ENCODE measurements around the gene CDCP1. TPM values are rescaled to one million over a fixed set of nuclear protein-coding genes. Genes with fewer than 3 reads are reported as not detected.

The CDCP1 gene
- total and polyA plus RNA-seq, 12 donors, result 0.27 to 4.3 (median 1.6) TPM

- peak overlapping the region in 1 of 5 donors; percentile 52 for H3K27ac ChIP-seq
Observed at GRCh38 chr3:45043728-45044299, 102.4 kb downstream of the CDCP1 start.

GRCh38 chr3:45042162-45042561 lies 104.0 kb downstream of the CDCP1 start:
- no peak overlapping the region for H3K27ac ChIP-seq
- no peaks in the 10 kb centered on the region for H3K9me3 ChIP-seq (replicated peaks in 1 of 3)
- H3K36me3 ChIP-seq (replicated peaks in 1 of 2), result no peaks in the 10 kb centered on the region
- intact Hi-C loops (cut with DNase I), result loop anchor here (2.0 to 5.0 kb wide), 2 partner anchors 173 to 455 kb away; no protein-coding TSS in a partner anchor
- H3K27me3 ChIP-seq, result no peaks in the 10 kb centered on the region
- H3K4me3 ChIP-seq, result no peak overlapping the region
- TF ChIP-seq POLR2A (IDR thresholded peaks at IDR 0.05), result no peak
- TF ChIP-seq CTCF (IDR thresholded peaks at IDR 0.05), result no peak
- H3K4me1 ChIP-seq (replicated peaks in 1 of 2), result peaks cover 0 to 3% of the 10 kb centered on the region in 2 donors
- WGBS, 4 donors, result 80 to 85% (median 83%) methylated on average over 3 of the region's 3 CpGs
- DNase-seq, result no peak

More at GRCh38 chr3:45043728-45044299, 102.4 kb downstream of the CDCP1 start:
- TF ChIP-seq CTCF (IDR thresholded peaks at IDR 0.05), result no peak
- intact Hi-C loops (cut with DNase I), result loop anchor here (2.0 to 5.0 kb wide), 2 partner anchors 171 to 453 kb away; no protein-coding TSS in a partner anchor
- Histone ChIP-seq H3K9me3 (replicated peaks in 1 of 3) (no peaks in the 10 kb centered on the region), H3K27me3 (no peaks in the 10 kb centered on the region), H3K4me3 (no peak overlapping the region), H3K36me3 (replicated peaks in 1 of 2) (no peaks in the 10 kb centered on the region), H3K4me1 (replicated peaks in 1 of 2) (no peaks in the 10 kb centered on the region)
- WGBS, 4 donors, result 58 to 77% (median 70%) methylated on average over 2 of the region's 2 CpGs
- DNase-seq, result no peak

- H3K4me1 ChIP-seq (replicated peaks in 1 of 2), result peaks cover 0 to 7% of the 10 kb centered on the region in 2 donors
- H3K4me3 ChIP-seq, result no peak overlapping the region
- no peaks in the 10 kb centered on the region for H3K36me3 ChIP-seq (replicated peaks in 1 of 2)
- H3K9me3 ChIP-seq (replicated peaks in 1 of 3), result no peaks in the 10 kb centered on the region
- no peaks in the 10 kb centered on the region for H3K27me3 ChIP-seq
- no peak for TF ChIP-seq CTCF (IDR thresholded peaks at IDR 0.05)
- no peak for TF ChIP-seq POLR2A (IDR thresholded peaks at IDR 0.05)
- WGBS, 4 donors, result 85 to 89% (median 87%) methylated on average over 2 of the region's 2 CpGs
- intact Hi-C loops (cut with DNase I), result loop anchor here (2.0 to 5.0 kb wide), 2 partner anchors 173 to 456 kb away; no protein-coding TSS in a partner anchor
- no peak overlapping the region for H3K27ac ChIP-seq
- no peak for DNase-seq
Observed at GRCh38 chr3:45041666-45042065, 104.5 kb downstream of the CDCP1 start.

GRCh38 chr3:45037720-45038455 lies 108.3 kb downstream of the CDCP1 start:
- Histone ChIP-seq H3K4me1 (replicated peaks in 1 of 2) (peaks cover 0 to 30% of the 10 kb centered on the region in 2 donors), H3K27ac (no peak overlapping the region), H3K36me3 (replicated peaks in 1 of 2) (no peaks in the 10 kb centered on the region), H3K27me3 (no peaks in the 10 kb centered on the region), H3K4me3 (peak overlapping the region in 1 of 4 donors; percentile 13), H3K9me3 (replicated peaks in 1 of 3) (no peaks in the 10 kb centered on the region)
- peak; percentile 92 to 99 (median 96) for DNase-seq
- intact Hi-C loops (cut with DNase I), result loop anchor here (5.0 to 10.0 kb wide), 4 partner anchors 169 to 629 kb away; no protein-coding TSS in a partner anchor
- TF ChIP-seq POLR2A (IDR thresholded peaks at IDR 0.05) (no peak), CTCF (IDR thresholded peaks at IDR 0.05) (peak; percentile 77 to 99 (median 98))
- 2 to 4% (median 3%) methylated on average over 4 to 11 of the region's 11 CpGs for WGBS, 4 donors
